ENCODE measurements around the gene RNF19B.

Gene RNF19B

DNA sequence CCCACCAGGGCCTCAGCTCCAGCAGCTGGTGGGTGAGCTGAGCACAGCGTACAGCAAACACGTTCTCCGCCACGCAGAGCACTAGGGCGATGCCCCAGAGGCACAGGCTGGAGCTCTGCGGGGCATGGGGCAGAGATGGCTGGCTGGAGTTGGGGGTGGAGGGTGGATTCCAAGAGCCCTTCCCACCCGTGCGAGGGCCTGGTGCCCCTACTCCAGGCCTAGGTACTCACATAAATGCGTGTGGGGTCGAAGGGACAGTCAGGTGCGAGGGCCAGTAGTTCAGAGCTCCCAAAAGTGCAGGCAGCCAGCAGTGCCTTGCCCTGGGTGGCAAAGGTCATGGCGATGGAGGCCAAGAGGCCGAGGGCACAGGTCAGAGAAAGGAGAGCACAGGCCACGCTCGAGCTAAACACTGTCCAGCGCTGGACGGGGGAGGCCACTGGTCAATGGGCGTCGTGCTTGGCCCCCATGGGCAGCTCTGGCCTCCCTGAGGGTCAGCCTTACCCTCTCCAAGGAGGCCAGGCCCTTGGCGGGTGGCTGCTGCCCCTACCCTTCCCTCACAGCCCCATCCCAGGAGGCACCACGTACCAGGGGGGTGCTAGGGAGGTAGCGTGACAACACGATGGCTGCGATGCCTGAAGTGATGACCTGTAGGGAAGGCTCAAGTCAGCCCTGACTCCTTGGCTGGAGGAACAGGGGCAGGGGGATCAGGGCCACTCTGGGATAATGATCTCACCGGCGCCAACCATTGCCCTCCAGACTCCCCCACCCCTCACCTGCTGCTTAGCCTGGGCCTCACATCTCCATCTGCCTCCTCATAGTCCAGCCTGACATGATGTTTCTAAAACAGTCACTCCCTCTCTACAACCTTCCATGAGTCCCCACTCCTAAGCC lies 69.0 kb downstream of the RNF19B start:
- in situ Hi-C loops (cut with HindIII; ENCODE audit: low pct_ligation_motif_present, low sequenced_read_pairs) = no loop called here
- Histone ChIP-seq H3K36me3 (replicated peaks) (no peaks in the 10 kb centered on the region), H3K27me3 (replicated peaks) (peaks cover 19% of the 10 kb centered on the region), H3K27ac (no peak overlapping the region), H3K4me3 (ENCODE audit: low read depth, low read length) (no peak overlapping the region)
- TF ChIP-seq CTCF (IDR thresholded peaks at IDR 0.05; ENCODE audit: low read depth, low read length, missing control alignments) = no peak
- DNase-seq = no peak

DNA sequence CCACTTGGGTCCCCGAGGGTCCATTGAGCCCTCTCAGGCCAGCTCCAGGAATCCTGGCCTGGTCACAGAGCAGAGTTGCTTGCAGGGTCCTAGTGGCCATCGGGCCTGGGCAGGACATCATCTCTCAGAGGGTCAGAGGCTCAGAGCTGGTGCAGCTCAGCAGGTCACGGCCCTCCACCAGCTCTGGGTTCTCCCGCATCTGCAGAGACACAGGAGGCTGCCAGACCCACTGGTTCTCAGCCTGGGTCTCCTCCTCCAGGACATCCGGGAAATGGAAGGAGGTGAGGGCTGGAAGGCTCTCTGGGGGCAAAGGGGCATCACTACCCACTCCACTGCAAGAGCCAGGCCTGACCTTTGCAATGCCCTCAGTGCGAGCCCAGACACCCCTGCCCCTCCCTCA lies 69.9 kb downstream of the RNF19B start:
- Histone ChIP-seq H3K36me3 (replicated peaks) (no peaks in the 10 kb centered on the region), H3K27ac (no peak overlapping the region), H3K27me3 (replicated peaks) (peaks cover 22% of the 10 kb centered on the region), H3K4me3 (ENCODE audit: low read depth, low read length) (no peak overlapping the region)
- DNase-seq = no peak
- in situ Hi-C loops (cut with HindIII; ENCODE audit: low pct_ligation_motif_present, low sequenced_read_pairs) = no loop called here
- TF ChIP-seq CTCF (IDR thresholded peaks at IDR 0.05; ENCODE audit: low read depth, low read length, missing control alignments) = no peak

- H3K4me3 ChIP-seq (ENCODE audit: low read depth, low read length) = no peak overlapping the region
- TF ChIP-seq CTCF (IDR thresholded peaks at IDR 0.05; ENCODE audit: low read depth, low read length, missing control alignments) = no peak
- in situ Hi-C loops (cut with HindIII; ENCODE audit: low pct_ligation_motif_present, low sequenced_read_pairs) = no loop called here
- H3K27me3 ChIP-seq (replicated peaks) = peaks cover 22% of the 10 kb centered on the region
- no peak overlapping the region for H3K27ac ChIP-seq
- no peak for DNase-seq
- H3K36me3 ChIP-seq (replicated peaks) = no peaks in the 10 kb centered on the region
Observed at GRCh38 chr1:32894019-32894600, 70.5 kb downstream of the RNF19B start.

DNA sequence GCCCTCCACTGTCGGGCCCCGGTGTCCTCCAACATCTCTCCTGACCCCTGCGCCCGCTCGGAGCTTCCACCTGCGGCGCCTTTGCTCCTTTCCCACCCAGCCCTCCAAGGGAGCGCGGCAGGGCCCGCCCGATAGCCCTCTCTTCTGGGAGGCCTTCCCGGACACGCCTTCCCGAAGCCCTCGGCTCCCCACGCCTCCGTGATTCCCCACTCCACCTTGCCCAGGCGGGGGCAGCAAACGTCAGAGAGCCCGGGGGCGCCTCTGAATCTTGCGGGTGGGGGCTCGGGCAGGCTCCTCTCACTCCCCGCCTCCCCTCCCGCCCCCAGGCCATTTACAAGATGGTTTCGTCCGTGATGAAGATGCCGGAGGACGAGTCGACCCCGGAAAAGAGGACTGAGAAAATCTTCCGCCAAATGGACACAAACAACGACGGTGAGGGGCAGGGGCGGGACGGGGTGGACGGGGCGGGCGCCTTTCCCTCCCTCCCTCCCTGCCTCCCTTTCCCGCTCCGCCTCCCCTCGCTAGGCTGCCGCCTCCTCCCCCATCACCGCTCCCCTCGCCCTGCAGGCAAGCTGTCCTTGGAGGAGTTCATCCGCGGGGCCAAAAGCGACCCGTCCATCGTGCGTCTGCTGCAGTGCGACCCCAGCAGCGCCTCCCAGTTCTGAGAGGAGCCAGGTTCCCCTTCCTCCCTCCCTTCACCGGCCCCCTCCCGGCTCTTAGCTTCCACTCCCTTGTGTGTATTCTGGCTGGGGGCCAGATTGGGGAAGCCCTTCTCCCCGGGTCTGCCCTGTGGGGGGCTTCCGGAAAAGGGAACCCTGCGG lies 71.2 kb downstream of the RNF19B start:
- DNase-seq = no peak
- in situ Hi-C loops (cut with HindIII; ENCODE audit: low pct_ligation_motif_present, low sequenced_read_pairs) = no loop called here
- H3K27ac ChIP-seq = no peak overlapping the region
- H3K4me3 ChIP-seq (ENCODE audit: low read depth, low read length) = peak overlapping the region; percentile 47
- TF ChIP-seq CTCF (IDR thresholded peaks at IDR 0.05; ENCODE audit: low read depth, low read length, missing control alignments) = peak; percentile 29
- H3K36me3 ChIP-seq (replicated peaks) = no peaks in the 10 kb centered on the region
- peaks cover 22% of the 10 kb centered on the region for H3K27me3 ChIP-seq (replicated peaks)

- H3K36me3 ChIP-seq (replicated peaks) = no peaks in the 10 kb centered on the region
- in situ Hi-C loops (cut with HindIII; ENCODE audit: low pct_ligation_motif_present, low sequenced_read_pairs) = no loop called here
- H3K27me3 ChIP-seq (replicated peaks) = peaks cover 22% of the 10 kb centered on the region
- no peak for TF ChIP-seq CTCF (IDR thresholded peaks at IDR 0.05; ENCODE audit: low read depth, low read length, missing control alignments)
- peak overlapping the region; percentile 47 for H3K4me3 ChIP-seq (ENCODE audit: low read depth, low read length)
- no peak overlapping the region for H3K27ac ChIP-seq
- DNase-seq = no peak
Observed at GRCh38 chr1:32892368-32893197, 72.0 kb downstream of the RNF19B start.

All from brain microvascular endothelial cell (primary cell).